Stomach (tissue), 9 donors: ENCODE results near the gene B4GALT3. TPM values are rescaled to one million over a fixed set of nuclear protein-coding genes. Genes with fewer than 3 reads are reported as not detected.

ENCODE experiments used
- DNase-seq, 2 donors: peaks; one replicate each; pipeline versions ENCODE4 v3.0.0 to v3.0.0-alpha.2; 2013 to 2019
- H3K27ac ChIP-seq, 5 donors: fragments of 200-600 bp in 4 of 5; sonication (generic) in 4 of 5; one replicate each; pipeline ENCODE4 v1.5.1; 2013 to 2019; ENCODE audit warnings: mild to moderate bottlenecking in 1 of 5, moderate library complexity in 1 of 5
- H3K27me3 ChIP-seq, 3 donors: fragments of 200-600 bp; sonication (generic); one replicate each; pipeline ENCODE4 v1.5.1; 2017 to 2019; ENCODE audit warnings: mixed run types in 1 of 3
- H3K36me3 ChIP-seq, 4 donors: fragments of 200-600 bp; sonication (generic); 1 replicate in 3 of 4; 2 replicates in 1 of 4; pipeline ENCODE4 v1.5.1; 2016 to 2019
- H3K4me1 ChIP-seq, 4 donors: fragments of 200-600 bp; sonication (generic); one replicate each; pipeline ENCODE4 v1.5.1; 2016 to 2019
- H3K4me3 ChIP-seq, 4 donors: fragments of 200-600 bp; sonication (generic) in 3 of 4; one replicate each; pipeline ENCODE4 v1.5.1; 2016 to 2019; ENCODE audit warnings: mild to moderate bottlenecking in 1 of 4
- H3K9me3 ChIP-seq, 4 donors: fragments of 200-600 bp; sonication (generic); one replicate each; pipeline ENCODE4 v1.5.1; 2016 to 2019
- CTCF ChIP-seq, 7 experiments: fragments of 450-650 bp in 4 of 7; fragments of 200-600 bp in 3 of 7; sonication (generic) in 3 of 7; IDR thresholded peaks; one replicate each; pipeline ENCODE4 v1.5.1; 2016 to 2019; ENCODE audit warnings: antibody characterized with exemption in 7 of 7, control low read depth in 2 of 7, mild to moderate bottlenecking in 1 of 7
- EP300 ChIP-seq: sonication (generic); formaldehyde crosslinking; IDR thresholded peaks from one replicate; pipeline ENCODE4 v1.6.1; 2017; ENCODE audit warnings: antibody characterized with exemption
- POLR2A ChIP-seq, 4 donors: fragments of 450-650 bp; IDR thresholded peaks; one replicate each; pipeline ENCODE4 v1.6.1; 2016; ENCODE audit warnings: antibody characterized with exemption in 4 of 4, control low read depth in 2 of 4, mild to moderate bottlenecking in 1 of 4, moderate library complexity in 1 of 4
- POLR2AphosphoS5 ChIP-seq, 3 donors: sonication (generic); formaldehyde crosslinking; IDR thresholded peaks; one replicate each; pipeline ENCODE4 v1.6.1; 2016; ENCODE audit warnings: antibody characterized with exemption in 3 of 3
- WGBS, 5 donors: extraction: QIAGEN DNeasy Blood & Tissue Kit in 3 of 5; methylation state at CpG; one replicate each; pipeline versions ENCODE4 v1.1.5 to v1.1.7; 2013 to 2018; 5-methylcytosine and 5-hydroxymethylcytosine counted together
- intact Hi-C: fragments of 100-400 bp; cut with DNase I; formaldehyde crosslinking; loops from one replicate; pipeline ENCODE4 v1.15.1; 2023; ENCODE audit warnings: low total_unique reads
- polyA plus RNA-seq, 3 donors: library from polyadenylated mRNA; stranded (reverse); fragments of 200-250 nt; gene quantifications; one replicate each; pipeline ENCODE4 v1.2.3, GENCODE V29; 2013
- total RNA-seq, 5 donors: library from RNA; depleted of rRNA; stranded (reverse); fragments of >200 nt; gene quantifications; one replicate each; pipeline versions ENCODE4 v1.1.0 to v1.2.3, GENCODE V29; 2014 to 2016
- donor health status: healthy with polysubstance abuse.
- donor health status: Bipolar disorder and iron deficiency.
- donor health status: healthy.

B4GALT3 gene
- total and polyA plus RNA-seq, 8 donors, result 12.2 to 25.8 (median 17.5) TPM

GRCh38 chr1:161173711-161174110 is 3.6 kb downstream of the B4GALT3 start:
- Histone ChIP-seq H3K27me3 (no peaks in the 10 kb centered on the region), H3K27ac (peak overlapping the region in 4 of 5 donors; percentile 22 to 70 (median 46)), H3K9me3 (no peaks in the 10 kb centered on the region), H3K4me3 (no peak overlapping the region), H3K4me1 (peaks cover 30 to 55% (median 44%) of the 10 kb centered on the region in 4 donors), H3K36me3 (peaks cover 40 to 73% (median 73%) of the 10 kb centered on the region in 4 donors)
- TF ChIP-seq CTCF (IDR thresholded peaks at IDR 0.05), result no peak
- no peak for TF ChIP-seq POLR2AphosphoS5 (IDR thresholded peaks at IDR 0.05)
- no peak for TF ChIP-seq POLR2A (IDR thresholded peaks at IDR 0.05)
- no peak for TF ChIP-seq EP300
- intact Hi-C loops, result no loop called here
- 92 to 96% (median 94%) methylated on average over 11 of the region's 11 CpGs for WGBS, 5 donors
- DNase-seq, result no peak

- intact Hi-C loops, result no loop called here
- Histone ChIP-seq H3K27me3 (no peaks in the 10 kb centered on the region), H3K4me3 (no peak overlapping the region), H3K27ac (peak overlapping the region in 4 of 5 donors; percentile 42 to 71 (median 62)), H3K4me1 (peaks cover 24 to 56% (median 42%) of the 10 kb centered on the region in 4 donors), H3K36me3 (peaks cover 40 to 81% (median 75%) of the 10 kb centered on the region in 4 donors), H3K9me3 (no peaks in the 10 kb centered on the region)
- no peak for TF ChIP-seq CTCF (IDR thresholded peaks at IDR 0.05)
- TF ChIP-seq POLR2AphosphoS5 (IDR thresholded peaks at IDR 0.05), result peak in 2 of 3 donors; percentile 24 to 68
- TF ChIP-seq EP300, result no peak
- TF ChIP-seq POLR2A (IDR thresholded peaks at IDR 0.05), result no peak
- DNase-seq, result peak in 1 of 2 donors; percentile 64
- 33 to 53% (median 46%) methylated on average over 4 of the region's 4 CpGs for WGBS, 5 donors
Measured at GRCh38 chr1:161172776-161173376, 4.4 kb downstream of the B4GALT3 start.

- WGBS, 5 donors, result 26 to 55% (median 40%) methylated on average over 1 of the region's 1 CpG
Measured at GRCh38 chr1:161172349-161172748, 5.0 kb downstream of the B4GALT3 start.

GRCh38 chr1:161171696-161172095 is 5.6 kb downstream of the B4GALT3 start:
- H3K4me1 ChIP-seq, result peaks cover 24 to 61% (median 49%) of the 10 kb centered on the region in 4 donors

More at GRCh38 chr1:161172349-161172748, 5.0 kb downstream of the B4GALT3 start:
- Histone ChIP-seq H3K36me3 (peaks cover 40 to 84% (median 75%) of the 10 kb centered on the region in 4 donors), H3K4me1 (peaks cover 20 to 57% (median 43%) of the 10 kb centered on the region in 4 donors), H3K27me3 (no peaks in the 10 kb centered on the region), H3K27ac (peak overlapping the region in 4 of 5 donors; percentile 42 to 71 (median 62)), H3K4me3 (no peak overlapping the region), H3K9me3 (no peaks in the 10 kb centered on the region)
- TF ChIP-seq EP300 (no peak), POLR2AphosphoS5 (IDR thresholded peaks at IDR 0.05) (no peak), POLR2A (IDR thresholded peaks at IDR 0.05) (no peak), CTCF (IDR thresholded peaks at IDR 0.05) (no peak)
- peak in 1 of 2 donors; percentile 65 for DNase-seq
- intact Hi-C loops, result no loop called here

More at GRCh38 chr1:161171696-161172095, 5.6 kb downstream of the B4GALT3 start:
- H3K36me3 ChIP-seq, result peaks cover 40 to 84% (median 75%) of the 10 kb centered on the region in 4 donors
- H3K27ac ChIP-seq, result peak overlapping the region in 4 of 5 donors; percentile 42 to 71 (median 62)
- TF ChIP-seq POLR2AphosphoS5 (IDR thresholded peaks at IDR 0.05), result no peak
- no peak for TF ChIP-seq POLR2A (IDR thresholded peaks at IDR 0.05)
- no peak for TF ChIP-seq CTCF (IDR thresholded peaks at IDR 0.05)
- TF ChIP-seq EP300, result no peak
- no peaks in the 10 kb centered on the region for H3K27me3 ChIP-seq
- H3K4me3 ChIP-seq, result no peak overlapping the region
- DNase-seq, result no peak
- no peaks in the 10 kb centered on the region for H3K9me3 ChIP-seq
- intact Hi-C loops, result no loop called here
- 82 to 85% (median 83%) methylated on average over 11 to 12 of the region's 12 CpGs for WGBS, 5 donors
